ENCODE results near the gene MAOA. TPM values are rescaled to one million over a fixed set of nuclear protein-coding genes. Genes with fewer than 3 reads are reported as not detected.
A peak's percentile ranks its signal among the peaks of the same experiment; 100 is the strongest.

MAOA gene
- total RNA-seq, 4 donors from 2014 or later: 155 to 184 (median 166) TPM

DNA sequence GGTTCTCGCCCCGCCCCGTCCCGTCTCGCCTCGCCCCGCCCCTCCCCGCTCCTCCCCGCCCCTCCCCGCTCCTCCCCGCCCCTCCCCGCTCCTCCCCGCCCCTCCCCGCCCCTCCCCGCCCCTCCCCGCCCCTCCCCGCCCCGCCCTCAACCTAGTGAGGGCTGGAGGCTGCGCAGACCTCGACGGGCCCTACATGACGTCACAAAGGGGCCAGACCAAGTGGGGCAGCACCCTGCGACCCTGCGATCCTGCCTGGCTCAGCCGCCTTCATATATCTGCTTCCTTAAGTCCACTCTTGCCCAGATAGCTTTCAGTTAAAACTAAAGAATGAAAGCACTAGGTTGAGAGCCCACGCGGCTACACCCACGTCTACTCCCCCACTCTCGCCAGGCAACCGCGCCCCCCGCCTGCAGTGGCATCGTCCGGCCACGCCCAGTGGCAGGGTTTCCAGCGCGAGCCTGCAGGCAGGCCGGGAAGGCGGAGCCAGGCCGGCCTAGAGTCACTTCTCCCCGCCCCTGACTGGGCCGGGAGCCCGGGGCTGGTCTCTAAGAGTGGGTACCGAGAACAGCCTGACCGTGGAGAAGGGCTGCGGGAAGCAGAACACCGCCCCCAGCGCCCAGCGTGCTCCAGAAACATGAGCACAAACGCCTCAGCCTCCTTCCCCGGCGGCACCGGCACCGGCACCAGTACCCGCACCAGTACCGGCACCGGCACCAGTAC is 1.5 kb upstream of the MAOA start:
- WGBS, 2 donors: 0 to 45% methylated on average over 2 to 33 of the region's 57 CpGs
- TF ChIP-seq, protein P1, sequence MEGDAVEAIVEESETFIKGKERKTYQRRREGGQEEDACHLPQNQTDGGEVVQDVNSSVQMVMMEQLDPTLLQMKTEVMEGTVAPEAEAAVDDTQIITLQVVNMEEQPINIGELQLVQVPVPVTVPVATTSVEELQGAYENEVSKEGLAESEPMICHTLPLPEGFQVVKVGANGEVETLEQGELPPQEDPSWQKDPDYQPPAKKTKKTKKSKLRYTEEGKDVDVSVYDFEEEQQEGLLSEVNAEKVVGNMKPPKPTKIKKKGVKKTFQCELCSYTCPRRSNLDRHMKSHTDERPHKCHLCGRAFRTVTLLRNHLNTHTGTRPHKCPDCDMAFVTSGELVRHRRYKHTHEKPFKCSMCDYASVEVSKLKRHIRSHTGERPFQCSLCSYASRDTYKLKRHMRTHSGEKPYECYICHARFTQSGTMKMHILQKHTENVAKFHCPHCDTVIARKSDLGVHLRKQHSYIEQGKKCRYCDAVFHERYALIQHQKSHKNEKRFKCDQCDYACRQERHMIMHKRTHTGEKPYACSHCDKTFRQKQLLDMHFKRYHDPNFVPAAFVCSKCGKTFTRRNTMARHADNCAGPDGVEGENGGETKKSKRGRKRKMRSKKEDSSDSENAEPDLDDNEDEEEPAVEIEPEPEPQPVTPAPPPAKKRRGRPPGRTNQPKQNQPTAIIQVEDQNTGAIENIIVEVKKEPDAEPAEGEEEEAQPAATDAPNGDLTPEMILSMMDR (IDR thresholded peaks at IDR 0.05): no peak
- peak in 1 of 2 donors; percentile 16 for TF ChIP-seq POLR2A (IDR thresholded peaks at IDR 0.05)
- H3K4me3 ChIP-seq (ENCODE audit: low read depth, poor library complexity, severe bottlenecking): peak overlapping the region; percentile 45
- DNase-seq (ENCODE audit: low spot score in 2 of 2): peak; percentile 90 to 97
- intact Hi-C loops (cut with DNase I; ENCODE audit: low total_unique reads): loop anchor here (10.0 kb wide), 1 partner anchor 70 kb away; no protein-coding TSS in a partner anchor

GRCh38 chrX:43655151-43656004 is 721 bp upstream of the MAOA start:
- TF ChIP-seq POLR2A (IDR thresholded peaks at IDR 0.05): no peak
- TF ChIP-seq, protein P1 (IDR thresholded peaks at IDR 0.05): no peak
- DNase-seq (ENCODE audit: low spot score in 2 of 2): peak; percentile 26 to 86
- 0 to 51% methylated on average over 4 to 51 of the region's 51 CpGs for WGBS, 2 donors
- intact Hi-C loops (cut with DNase I; ENCODE audit: low total_unique reads): loop anchor here (10.0 kb wide), 1 partner anchor 71 kb away; no protein-coding TSS in a partner anchor
- peak overlapping the region; percentile 45 for H3K4me3 ChIP-seq (ENCODE audit: low read depth, poor library complexity, severe bottlenecking)

DNA sequence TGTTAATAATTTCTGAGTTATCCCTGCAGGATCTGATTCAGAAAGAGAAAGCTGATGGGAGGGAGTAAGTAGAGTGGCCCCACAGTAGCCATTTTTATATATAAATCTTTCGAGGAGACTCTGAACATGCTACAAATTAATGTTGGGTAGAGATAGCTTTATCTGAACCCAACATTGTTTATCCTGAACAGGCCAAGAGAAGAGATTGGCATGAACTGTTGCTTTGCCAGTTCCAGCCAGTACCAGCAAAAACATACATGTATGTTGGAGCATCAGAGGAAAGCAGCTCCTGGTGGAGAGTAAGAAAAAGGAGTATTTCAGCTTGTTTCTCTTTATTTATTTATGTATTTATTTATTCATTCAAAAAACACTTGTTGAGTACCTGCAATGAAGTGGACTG is 1.6 kb downstream of the MAOA start:
- WGBS, 2 donors: 56 to 65% methylated on average over 1 of the region's 1 CpG
- intact Hi-C loops (cut with DNase I; ENCODE audit: low total_unique reads): loop anchor here (10.0 kb wide), 1 partner anchor 73 kb away; no protein-coding TSS in a partner anchor
- no peak overlapping the region for H3K4me3 ChIP-seq (ENCODE audit: low read depth, poor library complexity, severe bottlenecking)
- no peak for DNase-seq (ENCODE audit: low spot score in 2 of 2)
- TF ChIP-seq, protein P1 (IDR thresholded peaks at IDR 0.05): no peak
- TF ChIP-seq POLR2A (IDR thresholded peaks at IDR 0.05): no peak

DNA sequence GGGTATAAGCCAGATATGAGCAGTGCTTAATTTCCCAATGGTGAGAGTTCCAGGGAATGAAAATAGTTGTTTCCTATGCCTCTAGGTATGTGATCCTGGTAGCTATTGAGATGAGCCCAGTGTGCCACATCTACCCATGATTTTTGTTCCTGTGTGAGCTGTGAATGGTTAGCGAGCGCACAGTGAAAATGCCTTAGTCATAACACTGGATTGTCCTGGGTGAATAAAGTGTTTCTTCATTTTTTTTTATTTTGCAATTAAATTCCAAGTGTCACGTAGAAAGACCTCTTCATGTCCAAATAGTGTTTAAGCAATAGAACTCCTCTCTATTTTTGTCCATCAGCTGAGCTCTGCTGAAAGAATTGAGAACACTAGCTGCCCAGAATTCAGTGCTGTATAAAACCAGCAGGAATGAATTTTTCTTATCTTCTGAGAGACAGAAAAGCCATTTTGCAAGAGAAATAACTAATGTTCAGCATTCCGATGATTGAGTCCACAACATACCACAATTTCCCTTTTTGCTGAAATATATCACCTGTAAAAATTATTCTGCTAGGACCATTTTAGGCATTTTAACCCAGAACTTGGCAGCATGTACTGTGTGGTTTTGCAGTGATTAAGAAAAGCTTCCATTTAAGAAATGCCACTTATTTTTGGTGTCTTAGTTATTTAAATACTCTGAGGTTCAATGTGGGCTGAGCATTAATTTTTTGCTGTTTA is 5.6 kb downstream of the MAOA start:
- no peak overlapping the region for H3K4me3 ChIP-seq (ENCODE audit: low read depth, poor library complexity, severe bottlenecking)
- intact Hi-C loops (cut with DNase I; ENCODE audit: low total_unique reads): no loop called here
- no peak for TF ChIP-seq POLR2A (IDR thresholded peaks at IDR 0.05)
- TF ChIP-seq, protein P1 (IDR thresholded peaks at IDR 0.05): no peak
- no peak for DNase-seq (ENCODE audit: low spot score in 2 of 2)
- WGBS, 2 donors: 55 to 57% methylated on average over 4 of the region's 4 CpGs

DNA sequence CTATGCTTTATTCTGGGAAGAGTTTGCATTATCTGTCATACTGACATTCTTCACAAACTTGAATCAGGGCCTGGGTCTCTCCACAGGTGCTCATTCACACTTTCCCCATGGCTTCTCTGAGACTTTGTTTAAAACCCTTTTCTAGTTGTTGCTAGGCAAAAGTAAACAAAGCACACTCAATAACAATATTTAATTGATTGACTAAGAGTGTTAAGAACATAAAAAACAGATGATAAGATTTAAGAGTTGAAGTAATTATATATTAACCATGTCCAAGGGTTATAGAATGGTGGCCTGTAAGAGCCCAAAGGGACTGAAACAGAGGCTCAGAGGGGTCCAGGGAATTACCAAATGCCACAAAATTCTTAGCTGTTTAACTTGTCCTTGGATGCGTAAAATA is 7.1 kb downstream of the MAOA start:
- 91 to 100% methylated on average over 1 of the region's 1 CpG for WGBS, 2 donors
- TF ChIP-seq POLR2A (IDR thresholded peaks at IDR 0.05): no peak
- TF ChIP-seq, protein P1 (IDR thresholded peaks at IDR 0.05): no peak
- H3K4me3 ChIP-seq (ENCODE audit: low read depth, poor library complexity, severe bottlenecking): no peak overlapping the region
- DNase-seq (ENCODE audit: low spot score in 2 of 2): no peak
- intact Hi-C loops (cut with DNase I; ENCODE audit: low total_unique reads): no loop called here

Data from lower leg skin (tissue), 4 donors.